Activated CD8-positive, alpha-beta T cell treated with anti-CD3 and anti-CD28 coated beads for 36 hours (primary cell): Measurements from ENCODE around the gene PNLIPRP2. TPM values are rescaled to one million over a fixed set of nuclear protein-coding genes. Genes with fewer than 3 reads are reported as not detected.

Experiments used
- ATAC-seq: fragments of 200-7000 bp; cut with Tn5 transposase; one replicate; pipeline ENCODE4 v1.10.0; 2021; ENCODE audit warnings: mild to moderate bottlenecking, moderate library complexity
- CTCF ChIA-PET: fragments of 350-600 bp; sonication (Branson Sonifier 250); formaldehyde crosslinking; loops from one replicate; lab custom pipeline; 2021; ENCODE audit warnings: antibody characterized with exemption; lab: Charles Lee
- POLR2A ChIA-PET: fragments of 350-600 bp; sonication (Branson Sonifier 250); formaldehyde crosslinking; loops from one replicate; lab custom pipeline; 2021; ENCODE audit warnings: antibody characterized with exemption; lab: Charles Lee
- DNase-seq: peaks from one replicate; pipeline ENCODE4 v3.0.0-alpha.2; 2020
- H3K27ac Mint-ChIP-seq: one replicate; pipeline ENCODE4 v1.8.0; 2021; ENCODE audit warnings: mild to moderate bottlenecking, mixed read lengths
- H3K27me3 Mint-ChIP-seq: one replicate; pipeline ENCODE4 v1.8.0; 2021; ENCODE audit warnings: mixed read lengths
- H3K36me3 Mint-ChIP-seq: one replicate; pipeline ENCODE4 v1.8.0; 2021; ENCODE audit warnings: low read depth, mixed read lengths
- H3K4me1 Mint-ChIP-seq: one replicate; pipeline ENCODE4 v1.8.0; 2021; ENCODE audit warnings: low read depth, mixed read lengths
- H3K4me3 Mint-ChIP-seq: one replicate; pipeline ENCODE4 v1.8.0; 2021; ENCODE audit warnings: mild to moderate bottlenecking, moderate library complexity, mixed read lengths
- H3K9me3 Mint-ChIP-seq: one replicate; pipeline ENCODE4 v1.8.0; 2021; ENCODE audit warnings: mixed read lengths
- CTCF ChIP-seq: fragments of 200-600 bp; IDR thresholded peaks from one replicate; pipeline ENCODE4 v1.8.0; 2022; ENCODE audit warnings: antibody characterized with exemption, mild to moderate bottlenecking
- intact Hi-C: fragments of 100-400 bp; cut with micrococcal nuclease; formaldehyde crosslinking; loops from one replicate; pipeline ENCODE4 v1.10.0; 2022
- total RNA-seq, 2 experiments: library from RNA; stranded (reverse); gene quantifications; one replicate each; pipeline ENCODE4 v1.2.3, GENCODE V29; 2021

The PNLIPRP2 gene
- total RNA-seq, 2 experiments from 2014 or later = not detected

DNA sequence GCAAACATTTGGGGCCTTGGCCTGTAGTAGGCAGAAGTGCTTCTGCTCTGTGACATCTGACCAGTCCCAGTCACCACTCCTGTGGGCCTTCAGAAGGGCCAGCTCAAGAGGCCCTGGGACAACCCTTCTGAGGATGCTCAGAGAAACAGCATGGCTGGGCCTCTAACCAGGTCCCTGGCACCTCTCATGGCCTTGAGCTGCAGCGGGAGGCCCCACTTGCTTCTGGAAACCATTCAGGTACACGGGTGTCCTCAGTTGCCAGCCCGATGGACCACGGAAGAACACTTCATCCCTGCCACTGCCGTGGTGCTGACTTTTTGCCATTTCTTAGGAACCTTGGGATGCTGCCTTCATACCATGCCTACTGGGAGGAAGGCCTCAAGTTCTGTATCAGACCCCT lies 64.0 kb downstream of the PNLIPRP2 start:
- peaks cover 19% of the 10 kb centered on the region for H3K27me3 Mint-ChIP-seq
- CTCF ChIA-PET = interaction anchor here (6.5 kb wide), 1 partner anchor 103 kb away, joined by 82 read pairs; no protein-coding TSS in a partner anchor

GRCh38 chr10:116685807-116686206 lies 65.1 kb downstream of the PNLIPRP2 start:
- CTCF ChIA-PET = interaction anchor here (0.9 kb wide), 1 partner anchor 112 kb away, joined by 4 read pairs; no protein-coding TSS in a partner anchor

More for the DNA sequence above, 64.0 kb downstream of the PNLIPRP2 start:
- intact Hi-C loops = loop anchor here (5.0 kb wide), 2 partner anchors 83 to 493 kb away; no protein-coding TSS in a partner anchor
- no peak for TF ChIP-seq CTCF
- Mint-ChIP-seq H3K4me3 (no peak overlapping the region), H3K9me3 (no peaks in the 10 kb centered on the region), H3K4me1 (no peaks in the 10 kb centered on the region), H3K36me3 (no peaks in the 10 kb centered on the region), H3K27ac (no peak overlapping the region)
- ATAC-seq (no peak), DNase-seq (no peak)
- POLR2A ChIA-PET = no interaction called here

DNA sequence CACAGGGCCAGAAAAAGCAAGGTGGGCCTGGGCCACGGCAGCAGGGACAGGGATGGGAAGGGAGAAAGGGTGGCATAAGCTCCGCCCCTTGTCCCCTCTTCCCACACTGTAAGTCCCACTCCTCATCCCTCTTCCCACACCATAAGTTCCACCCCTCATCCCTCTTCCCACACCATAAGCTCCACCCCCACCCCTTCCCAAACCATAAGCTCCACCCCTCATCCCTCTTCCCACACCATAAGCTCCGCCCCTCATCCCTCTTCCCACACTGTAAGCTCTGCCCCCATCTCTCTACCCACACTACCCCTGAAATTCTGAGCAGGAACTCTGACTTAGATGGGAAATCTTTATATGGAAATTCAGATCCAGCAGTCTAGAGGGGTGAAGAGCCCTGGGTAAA lies 65.9 kb downstream of the PNLIPRP2 start:
- TF ChIP-seq CTCF = no peak
- ATAC-seq (no peak), DNase-seq (no peak)
- POLR2A ChIA-PET = interaction anchor here (0.7 kb wide), 1 partner anchor 498 kb away, joined by 3 read pairs; no protein-coding TSS in a partner anchor
- Mint-ChIP-seq H3K27me3 (peaks cover 21% of the 10 kb centered on the region), H3K9me3 (no peaks in the 10 kb centered on the region), H3K4me1 (no peaks in the 10 kb centered on the region), H3K4me3 (no peak overlapping the region), H3K27ac (no peak overlapping the region), H3K36me3 (no peaks in the 10 kb centered on the region)
- CTCF ChIA-PET = interaction anchor here (0.8 kb wide), 1 partner anchor 489 kb away, joined by 3 read pairs; no protein-coding TSS in a partner anchor
- intact Hi-C loops = loop anchor here (5.0 kb wide), 1 partner anchor 81 kb away; no protein-coding TSS in a partner anchor

More at GRCh38 chr10:116685807-116686206, 65.1 kb downstream of the PNLIPRP2 start:
- H3K9me3 Mint-ChIP-seq = no peaks in the 10 kb centered on the region
- peaks cover 21% of the 10 kb centered on the region for H3K27me3 Mint-ChIP-seq
- intact Hi-C loops = loop anchor here (5.0 kb wide), 1 partner anchor 81 kb away; no protein-coding TSS in a partner anchor
- no peak overlapping the region for H3K27ac Mint-ChIP-seq
- no peak for TF ChIP-seq CTCF
- no peak overlapping the region for H3K4me3 Mint-ChIP-seq
- H3K36me3 Mint-ChIP-seq = no peaks in the 10 kb centered on the region
- ATAC-seq (no peak), DNase-seq (no peak)
- POLR2A ChIA-PET = no interaction called here
- no peaks in the 10 kb centered on the region for H3K4me1 Mint-ChIP-seq

- ATAC-seq (no peak), DNase-seq (no peak)
- Mint-ChIP-seq H3K4me1 (no peaks in the 10 kb centered on the region), H3K27ac (no peak overlapping the region), H3K27me3 (peaks cover 19% of the 10 kb centered on the region), H3K36me3 (no peaks in the 10 kb centered on the region), H3K9me3 (no peaks in the 10 kb centered on the region), H3K4me3 (no peak overlapping the region)
- intact Hi-C loops = loop anchor here (5.0 kb wide), 1 partner anchor 80 kb away; no protein-coding TSS in a partner anchor
- no peak for TF ChIP-seq CTCF
- ChIA-PET POLR2A (no interaction called here), CTCF (interaction anchor here (0.8 to 1.9 kb wide), 3 partner anchors 101 to 488 kb away, joined by 3 to 7 read pairs (median 4); no protein-coding TSS in a partner anchor)
Measured at GRCh38 chr10:116687633-116688032, 66.9 kb downstream of the PNLIPRP2 start.

GRCh38 chr10:116688241-116688711 lies 67.5 kb downstream of the PNLIPRP2 start:
- no peak for ATAC-seq

More at GRCh38 chr10:116688241-116688711, 67.5 kb downstream of the PNLIPRP2 start:
- Mint-ChIP-seq H3K9me3 (no peaks in the 10 kb centered on the region), H3K4me1 (no peaks in the 10 kb centered on the region), H3K27me3 (peaks cover 19% of the 10 kb centered on the region), H3K4me3 (no peak overlapping the region), H3K36me3 (no peaks in the 10 kb centered on the region), H3K27ac (no peak overlapping the region)
- ChIA-PET CTCF (interaction anchor here (1.1 to 1.9 kb wide), 2 partner anchors 100 to 479 kb away, joined by 4 to 7 read pairs; no protein-coding TSS in a partner anchor), POLR2A (no interaction called here)
- DNase-seq = no peak
- TF ChIP-seq CTCF = no peak
- intact Hi-C loops = loop anchor here (5.0 kb wide), 1 partner anchor 79 kb away; no protein-coding TSS in a partner anchor
